Measurements from ENCODE around the gene FARSB. TPM values are rescaled to one million over a fixed set of nuclear protein-coding genes. Genes with fewer than 3 reads are reported as not detected.
A peak's percentile ranks its signal among the peaks of the same experiment; 100 is the strongest.

The FARSB gene
- 10 to 100 TPM; 11.9 to 16.2 TPM for total RNA-seq

DNA sequence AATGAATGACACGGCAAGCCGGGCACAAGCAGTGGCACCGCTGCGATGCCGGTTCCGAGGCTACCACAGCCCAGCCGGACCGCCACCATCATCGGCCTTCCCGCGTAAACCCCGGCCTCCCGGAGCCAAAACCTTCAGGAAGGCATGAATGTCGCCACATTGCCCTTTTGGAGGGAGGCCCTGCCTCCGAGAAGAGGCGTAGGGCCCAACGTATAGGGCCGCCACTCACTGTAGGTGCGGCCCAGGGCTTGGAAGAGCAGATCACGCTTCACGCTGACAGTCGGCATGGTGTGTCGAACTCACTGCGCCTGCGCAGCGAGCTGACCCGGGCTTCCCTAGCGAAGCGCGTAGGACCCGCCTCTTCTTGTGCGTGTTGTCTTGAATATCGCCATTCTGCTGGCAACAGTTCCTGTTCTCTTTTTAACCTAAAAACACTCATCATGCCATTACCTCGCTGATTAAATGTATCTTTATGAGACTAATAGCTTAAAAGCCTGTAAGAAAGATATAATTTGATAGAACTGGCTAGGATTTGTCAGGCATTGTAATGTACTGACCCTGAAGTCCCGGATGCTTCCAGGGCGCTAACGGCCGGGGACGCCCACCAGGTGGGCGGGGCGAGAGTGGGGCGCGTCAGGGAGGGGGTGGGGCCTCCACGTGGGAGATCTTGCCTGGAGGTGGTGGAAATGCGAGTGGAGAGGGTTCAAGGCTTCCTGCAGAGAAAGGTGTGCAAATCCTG is at the start of gene FARSB:
Gene FARSB (minus strand): TSS at position 306 of the 739 bp plus-strand sequence. CDS start 19 bp downstream, at position 287.
- no peaks in the 10 kb centered on the region for H3K4me1 ChIP-seq (replicated peaks)
- H3K4me3 ChIP-seq: peak within 1 kb of the TSS; percentile 69 to 77
- TF ChIP-seq POLR2AphosphoS5 (IDR thresholded peaks at IDR 0.05) (peak; percentile 93), POLR2A (IDR thresholded peaks at IDR 0.05) (no peak), CTCF (IDR thresholded peaks at IDR 0.05) (no peak)
- no peaks in the 10 kb centered on the region for H3K9me3 ChIP-seq
- H3K27me3 ChIP-seq (replicated peaks; ENCODE audit: insufficient read depth): no peaks in the 10 kb centered on the region
- peak; percentile 95 for DNase-seq (ENCODE audit: low spot score)
- intact Hi-C loops (cut with DNase I): no loop called here
- H3K27ac ChIP-seq: peak within 1 kb of the TSS; percentile 93 to 95
- under 1% methylated on average over 45 of the region's 45 CpGs for WGBS
- no peaks in the 10 kb centered on the region for H3K36me3 ChIP-seq

DNA sequence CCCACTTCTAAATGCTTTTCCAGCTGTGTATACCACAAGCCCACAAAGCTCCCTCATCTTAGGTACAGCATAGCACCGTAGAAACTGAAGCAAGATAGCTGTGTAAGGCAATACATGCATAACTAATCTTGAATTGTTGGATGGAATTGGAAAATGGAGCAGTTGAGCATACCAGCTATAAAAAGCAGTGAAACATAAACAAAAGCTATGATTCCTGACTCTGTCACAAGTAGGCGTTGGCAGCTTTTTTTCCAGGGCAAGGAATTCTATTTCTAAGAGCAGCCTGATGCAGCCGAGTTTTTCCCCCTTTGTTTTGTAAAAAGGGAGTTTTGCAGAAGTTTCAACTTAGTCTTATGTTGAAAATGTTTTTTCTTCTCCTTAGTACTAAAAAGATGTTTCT is 48.0 kb upstream of the FARSB start:
- H3K4me3 ChIP-seq: no peak overlapping the region
- 54% methylated on average over 3 of the region's 3 CpGs for WGBS
- DNase-seq (ENCODE audit: low spot score): no peak
- H3K27me3 ChIP-seq (replicated peaks; ENCODE audit: insufficient read depth): no peaks in the 10 kb centered on the region
- H3K36me3 ChIP-seq: no peaks in the 10 kb centered on the region
- H3K4me1 ChIP-seq (replicated peaks): no peaks in the 10 kb centered on the region
- TF ChIP-seq POLR2A (IDR thresholded peaks at IDR 0.05): no peak
- no peak for TF ChIP-seq CTCF (IDR thresholded peaks at IDR 0.05)
- TF ChIP-seq POLR2AphosphoS5 (IDR thresholded peaks at IDR 0.05): no peak
- intact Hi-C loops (cut with DNase I): loop anchor here (5.0 to 10.0 kb wide), 2 partner anchors 91 to 203 kb away; no protein-coding TSS in a partner anchor
- no peaks in the 10 kb centered on the region for H3K9me3 ChIP-seq
- H3K27ac ChIP-seq: no peak overlapping the region

DNA sequence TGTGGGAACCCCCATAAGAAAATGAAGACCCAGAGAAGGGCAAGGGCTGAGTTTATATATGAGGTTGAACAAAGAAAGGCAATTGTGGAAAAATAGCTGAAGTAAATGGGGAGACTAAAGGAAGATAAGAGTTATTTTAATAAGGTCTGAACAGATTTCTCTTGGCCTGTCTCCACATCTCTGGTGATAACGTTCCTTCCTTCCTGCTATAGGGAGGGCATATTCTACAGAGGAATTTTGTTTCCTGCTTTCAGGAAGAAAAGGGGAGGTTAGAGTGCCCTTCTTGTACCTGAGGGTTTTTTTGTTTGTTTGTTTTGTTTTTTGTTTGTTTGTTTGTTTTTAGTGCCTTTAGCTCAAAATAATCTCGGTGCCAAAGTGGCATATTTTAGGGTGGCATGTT is 47.2 kb upstream of the FARSB start:
- H3K27ac ChIP-seq: no peak overlapping the region
- H3K36me3 ChIP-seq: no peaks in the 10 kb centered on the region
- no peak overlapping the region for H3K4me3 ChIP-seq
- no peaks in the 10 kb centered on the region for H3K9me3 ChIP-seq
- 54% methylated on average over 2 of the region's 2 CpGs for WGBS
- DNase-seq (ENCODE audit: low spot score): no peak
- intact Hi-C loops (cut with DNase I): loop anchor here (5.0 to 10.0 kb wide), 2 partner anchors 92 to 204 kb away; no protein-coding TSS in a partner anchor
- no peaks in the 10 kb centered on the region for H3K27me3 ChIP-seq (replicated peaks; ENCODE audit: insufficient read depth)
- no peaks in the 10 kb centered on the region for H3K4me1 ChIP-seq (replicated peaks)
- TF ChIP-seq CTCF (IDR thresholded peaks at IDR 0.05) (no peak), POLR2A (IDR thresholded peaks at IDR 0.05) (no peak), POLR2AphosphoS5 (IDR thresholded peaks at IDR 0.05) (no peak)

- 59% methylated on average over 5 of the region's 5 CpGs for WGBS
- DNase-seq (ENCODE audit: low spot score): no peak
- intact Hi-C loops (cut with DNase I): loop anchor here (5.0 to 10.0 kb wide), 2 partner anchors 93 to 206 kb away; no protein-coding TSS in a partner anchor
- Histone ChIP-seq H3K4me3 (no peak overlapping the region), H3K27me3 (replicated peaks; ENCODE audit: insufficient read depth) (no peaks in the 10 kb centered on the region), H3K4me1 (replicated peaks) (no peaks in the 10 kb centered on the region), H3K9me3 (no peaks in the 10 kb centered on the region), H3K27ac (no peak overlapping the region), H3K36me3 (no peaks in the 10 kb centered on the region)
- TF ChIP-seq POLR2A (IDR thresholded peaks at IDR 0.05): no peak
- no peak for TF ChIP-seq CTCF (IDR thresholded peaks at IDR 0.05)
- TF ChIP-seq POLR2AphosphoS5 (IDR thresholded peaks at IDR 0.05): no peak
These were observed 45.8 kb upstream of the FARSB start for GRCh38 chr2:222701721-222702131.

DNA sequence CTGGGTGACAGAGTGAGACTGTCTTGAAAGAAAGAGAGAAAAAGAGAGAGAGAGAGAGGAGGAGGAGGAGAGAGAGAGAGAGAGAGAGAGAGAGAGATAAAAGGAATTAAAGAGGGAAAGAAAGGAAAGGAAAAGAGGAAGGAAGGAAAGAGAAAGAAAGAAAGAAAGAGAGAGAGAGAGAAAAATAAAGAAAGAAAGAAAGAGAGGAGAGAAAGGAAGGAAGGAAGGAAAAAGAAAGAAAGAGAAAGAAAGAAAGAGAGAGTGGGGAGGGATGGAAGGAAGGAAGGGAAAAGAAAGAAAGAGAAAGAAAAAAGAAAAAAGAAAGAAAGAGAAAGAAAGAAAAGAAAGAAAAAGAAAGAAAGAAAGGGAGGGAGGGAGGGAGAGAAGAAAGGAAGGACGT is 45.3 kb upstream of the FARSB start:
- WGBS: 50% methylated on average over 1 of the region's 1 CpG
- no peak overlapping the region for H3K27ac ChIP-seq
- no peak overlapping the region for H3K4me3 ChIP-seq
- no peaks in the 10 kb centered on the region for H3K36me3 ChIP-seq
- no peaks in the 10 kb centered on the region for H3K4me1 ChIP-seq (replicated peaks)
- H3K27me3 ChIP-seq (replicated peaks; ENCODE audit: insufficient read depth): no peaks in the 10 kb centered on the region
- no peak for DNase-seq (ENCODE audit: low spot score)
- H3K9me3 ChIP-seq: no peaks in the 10 kb centered on the region
- intact Hi-C loops (cut with DNase I): loop anchor here (5.0 to 10.0 kb wide), 2 partner anchors 94 to 206 kb away; no protein-coding TSS in a partner anchor
- TF ChIP-seq POLR2A (IDR thresholded peaks at IDR 0.05): no peak
- no peak for TF ChIP-seq CTCF (IDR thresholded peaks at IDR 0.05)
- no peak for TF ChIP-seq POLR2AphosphoS5 (IDR thresholded peaks at IDR 0.05)

All from prostate gland (tissue), 2 donors.